Epithelial cell of proximal tubule (primary cell): ENCODE measurements around the gene RSPH6A. TPM values are rescaled to one million over a fixed set of nuclear protein-coding genes. Genes with fewer than 3 reads are reported as not detected.

Experiments
- DNase-seq: peaks from one replicate; pipeline ENCODE4 v3.0.0-alpha.2; 2011; ENCODE audit warnings: low read depth
- H3K4me3 ChIP-seq: 2 replicates; pipeline ENCODE4 v1.5.1; 2011; ENCODE audit warnings: low read depth, mild to moderate bottlenecking, low read length
- CTCF ChIP-seq: conservative IDR thresholded peaks from 2 replicates; pipeline ENCODE4 v1.5.1; 2012; ENCODE audit warnings: low read depth, mild to moderate bottlenecking, low read length
- total RNA-seq: library from RNA; depleted of rRNA; stranded (reverse); fragments of >200 nt; gene quantifications from 2 replicates; pipeline ENCODE4 v1.2.3, GENCODE V29; 2015

The RSPH6A gene
- total RNA-seq: 0.07 TPM in 1 of 2 replicates, not detected in the other

GRCh38 chr19:45814851-45815480 lies at the start of gene RSPH6A:
RSPH6A (minus strand) TSS chr19:45815308; CDS start chr19:45815176, 132 bp downstream.
- no peak for TF ChIP-seq CTCF
- no peak within 1 kb of the TSS for H3K4me3 ChIP-seq
- no peak for DNase-seq

DNA sequence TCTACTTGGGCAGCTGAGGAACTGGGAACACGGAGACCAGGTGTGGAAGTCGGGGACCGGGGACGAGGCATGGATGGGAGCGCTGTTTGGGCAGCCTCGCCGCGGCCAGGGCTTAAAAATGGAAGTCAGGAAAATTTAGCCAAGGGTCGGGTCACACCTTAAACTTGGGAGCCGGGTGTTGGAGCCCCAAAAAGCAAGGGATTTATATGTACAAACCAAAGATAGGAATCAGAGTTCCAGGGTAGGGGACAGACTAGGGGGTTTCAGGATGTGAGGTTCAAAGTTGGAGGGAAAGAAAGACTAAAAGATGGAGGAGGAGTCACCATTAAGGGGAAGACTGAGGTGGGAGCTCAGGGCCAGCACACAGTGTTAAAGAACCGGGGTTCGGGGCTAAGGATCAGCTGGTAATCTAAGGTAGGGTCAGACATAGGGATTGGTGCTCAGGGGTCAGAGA lies 49.5 kb upstream of the RSPH6A start:
- peak overlapping the region; percentile 70 for H3K4me3 ChIP-seq
- DNase-seq: no peak
- TF ChIP-seq CTCF: no peak

GRCh38 chr19:45863840-45864628 lies 48.9 kb upstream of the RSPH6A start, which contains the start of gene FOXA3:
FOXA3 (plus strand) TSS chr19:45864326; CDS start chr19:45864457, 131 bp downstream.
- TF ChIP-seq CTCF: peak; percentile 65
- H3K4me3 ChIP-seq: peak within 1 kb of the TSS; percentile 70
- DNase-seq: no peak

- TF ChIP-seq CTCF: no peak
- no peak for DNase-seq
- peak overlapping the region; percentile 70 for H3K4me3 ChIP-seq
Measured at GRCh38 chr19:45863335-45863839, 48.3 kb upstream of the RSPH6A start.

DNA sequence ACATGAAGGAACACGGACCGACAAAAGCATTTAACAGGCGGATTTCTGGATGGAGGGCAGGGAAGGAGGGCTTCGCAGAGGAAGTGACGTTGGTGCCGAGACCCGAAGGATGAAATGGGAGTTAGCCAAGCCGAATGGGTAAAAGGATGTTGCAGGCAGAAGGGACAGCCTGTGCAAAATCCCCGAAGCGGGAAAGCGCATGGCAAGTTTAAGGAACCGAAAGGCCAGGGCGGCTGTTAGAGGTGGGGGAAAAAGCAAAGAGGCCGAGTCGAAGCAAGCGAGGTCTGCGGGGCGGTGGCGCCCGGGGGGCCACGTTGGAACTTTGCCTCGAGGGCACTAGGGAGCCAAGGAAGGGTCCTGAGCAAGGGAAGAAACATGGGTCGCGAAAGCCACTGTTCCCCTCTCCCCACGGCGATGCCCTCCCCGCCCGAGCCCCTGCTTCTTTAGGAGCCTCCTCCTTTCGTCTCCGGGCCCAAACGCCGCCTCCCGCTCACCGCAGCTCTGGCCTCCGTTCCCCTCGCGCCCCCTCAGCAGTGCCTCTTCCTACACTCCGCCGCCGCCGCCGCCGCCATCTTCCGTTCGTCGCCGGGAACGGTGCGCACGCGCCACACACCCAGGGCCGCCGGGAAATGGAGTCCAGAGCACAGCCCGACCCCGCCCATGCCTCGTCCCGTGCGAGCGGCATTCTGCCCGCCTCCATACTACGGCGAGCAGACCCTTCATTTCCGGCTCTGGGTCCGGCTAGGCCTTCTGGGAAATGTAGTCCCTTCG lies 47.6 kb upstream of the RSPH6A start, which contains the start of gene SYMPK:
Gene SYMPK, minus strand, starts transcription at position 584 of the 771 bp plus-strand sequence. CDS start 8,652 bp downstream, outside the sequence.
- no peak for TF ChIP-seq CTCF
- H3K4me3 ChIP-seq: peak within 1 kb of the TSS; percentile 70
- DNase-seq: peak; percentile 83

GRCh38 chr19:45862271-45862563 lies 47.1 kb upstream of the RSPH6A start:
- H3K4me3 ChIP-seq: peak overlapping the region; percentile 70
- no peak for TF ChIP-seq CTCF
- no peak for DNase-seq
